Measurements from ENCODE around the gene SELENOO. TPM values are rescaled to one million over a fixed set of nuclear protein-coding genes. Genes with fewer than 3 reads are reported as not detected.

Gene SELENOO
- total RNA-seq, 1 experiment from 2014 or later = 27.4 TPM

DNA sequence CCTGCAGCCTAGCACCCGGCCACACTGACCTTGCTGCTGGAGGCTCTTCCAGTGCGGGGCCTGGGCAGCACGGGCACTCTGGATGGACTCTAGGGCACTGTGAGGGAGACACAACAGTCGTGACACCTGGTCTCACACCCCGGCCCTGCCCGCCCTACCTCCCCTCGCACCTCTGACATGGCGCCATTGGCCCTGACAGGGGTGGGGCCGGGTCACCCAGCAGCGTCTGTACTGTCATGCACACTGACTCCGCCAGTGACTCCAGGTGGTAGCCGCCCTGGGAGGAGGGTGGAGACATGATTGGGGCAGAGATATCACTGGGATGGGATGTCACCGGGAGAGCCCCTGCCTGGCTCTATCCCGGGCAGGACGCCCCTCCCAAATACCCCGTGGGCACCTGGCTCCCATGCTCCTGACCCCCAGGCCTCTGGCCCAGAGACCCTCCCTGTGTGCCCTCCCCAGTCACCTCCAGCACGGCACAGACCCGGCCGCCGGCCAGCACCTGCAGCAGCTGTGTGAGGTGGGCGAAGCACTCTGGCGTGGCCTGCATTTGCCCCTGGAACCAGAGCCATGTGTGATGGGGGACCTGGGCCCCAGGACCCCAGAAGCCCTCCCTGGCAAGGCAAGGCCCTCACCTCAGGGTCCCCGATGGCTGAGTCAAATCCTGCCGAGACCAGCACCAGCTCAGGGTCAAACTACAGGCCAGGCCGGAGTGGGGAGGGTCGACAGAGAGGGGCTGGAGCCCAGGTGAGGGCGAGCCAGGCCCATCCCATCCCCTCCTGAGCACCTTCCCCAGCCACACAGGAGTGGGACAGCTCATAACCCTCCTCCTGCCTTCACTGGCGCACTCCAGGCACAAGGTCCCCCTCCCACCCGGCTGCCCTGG, 47.6 kb downstream of the SELENOO start:
- no peak overlapping the region for H2AFZ ChIP-seq
- peaks cover 54% of the 10 kb centered on the region for H3K79me2 ChIP-seq (ENCODE audit: low read depth)
- no peak for DNase-seq
- TF ChIP-seq, protein P1, sequence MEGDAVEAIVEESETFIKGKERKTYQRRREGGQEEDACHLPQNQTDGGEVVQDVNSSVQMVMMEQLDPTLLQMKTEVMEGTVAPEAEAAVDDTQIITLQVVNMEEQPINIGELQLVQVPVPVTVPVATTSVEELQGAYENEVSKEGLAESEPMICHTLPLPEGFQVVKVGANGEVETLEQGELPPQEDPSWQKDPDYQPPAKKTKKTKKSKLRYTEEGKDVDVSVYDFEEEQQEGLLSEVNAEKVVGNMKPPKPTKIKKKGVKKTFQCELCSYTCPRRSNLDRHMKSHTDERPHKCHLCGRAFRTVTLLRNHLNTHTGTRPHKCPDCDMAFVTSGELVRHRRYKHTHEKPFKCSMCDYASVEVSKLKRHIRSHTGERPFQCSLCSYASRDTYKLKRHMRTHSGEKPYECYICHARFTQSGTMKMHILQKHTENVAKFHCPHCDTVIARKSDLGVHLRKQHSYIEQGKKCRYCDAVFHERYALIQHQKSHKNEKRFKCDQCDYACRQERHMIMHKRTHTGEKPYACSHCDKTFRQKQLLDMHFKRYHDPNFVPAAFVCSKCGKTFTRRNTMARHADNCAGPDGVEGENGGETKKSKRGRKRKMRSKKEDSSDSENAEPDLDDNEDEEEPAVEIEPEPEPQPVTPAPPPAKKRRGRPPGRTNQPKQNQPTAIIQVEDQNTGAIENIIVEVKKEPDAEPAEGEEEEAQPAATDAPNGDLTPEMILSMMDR (conservative IDR thresholded peaks at IDR 0.05) = no peak
- no peak for TF ChIP-seq EZH2 (IDR thresholded peaks at IDR 0.05; ENCODE audit: low read depth)
- H3K4me3 ChIP-seq = no peak overlapping the region
- no peaks in the 10 kb centered on the region for H3K9me2 ChIP-seq (ENCODE audit: insufficient read depth)
- H3K36me3 ChIP-seq (ENCODE audit: low read depth) = 0 out of 2 replicates have a peak, but pooled peaks cover 18% of the 10 kb centered on the region
- peaks cover 50% of the 10 kb centered on the region for H4K20me1 ChIP-seq (ENCODE audit: insufficient read depth)
- H3K27me3 ChIP-seq (ENCODE audit: insufficient read depth, low read depth) = no peaks in the 10 kb centered on the region
- H3F3A ChIP-seq (ENCODE audit: insufficient read depth, low read depth) = peaks cover 63% of the 10 kb centered on the region
- H3K4me2 ChIP-seq = no peak overlapping the region
- ChIA-PET POLR2A (ENCODE audit: unreplicated experiment) (no interaction called here), CTCF (interaction anchor here (0.6 kb wide), 2 partner anchors 33 to 41 kb away, joined by 3 to 4 read pairs; no protein-coding TSS in a partner anchor)
- H3K4me1 ChIP-seq (replicated peaks; ENCODE audit: insufficient read depth) = peaks cover 26% of the 10 kb centered on the region
- no peak overlapping the region for H3K27ac ChIP-seq
- no TSS peak for BruUV-seq (replicated peaks)
- H3K9me3 ChIP-seq (ENCODE audit: insufficient read depth, low read depth) = no peaks in the 10 kb centered on the region
- intact Hi-C loops (cut with micrococcal nuclease; ENCODE audit: unreplicated experiment) = no loop called here

- peaks cover 43% of the 10 kb centered on the region for H3K79me2 ChIP-seq (ENCODE audit: low read depth)
- POLR2A ChIA-PET (ENCODE audit: unreplicated experiment) = no interaction called here
These were observed 48.8 kb downstream of the SELENOO start for GRCh38 chr22:50249341-50250248.

More at GRCh38 chr22:50249341-50250248, 48.8 kb downstream of the SELENOO start:
- intact Hi-C loops (cut with micrococcal nuclease; ENCODE audit: unreplicated experiment) = loop anchor here (5.0 kb wide), 1 partner anchor 373 kb away; no protein-coding TSS in a partner anchor
- peaks cover 42% of the 10 kb centered on the region for H4K20me1 ChIP-seq (ENCODE audit: insufficient read depth)
- H3K36me3 ChIP-seq (ENCODE audit: low read depth) = 0 out of 2 replicates have a peak, but pooled peaks cover 18% of the 10 kb centered on the region
- CTCF ChIA-PET = interaction anchor here (0.7 kb wide), 1 partner anchor 323 kb away, joined by 12 read pairs; no protein-coding TSS in a partner anchor
- H3K4me1 ChIP-seq (replicated peaks; ENCODE audit: insufficient read depth) = peaks cover 26% of the 10 kb centered on the region
- no peaks in the 10 kb centered on the region for H3K27me3 ChIP-seq (ENCODE audit: insufficient read depth, low read depth)
- H3K9me2 ChIP-seq (ENCODE audit: insufficient read depth) = no peaks in the 10 kb centered on the region
- peak overlapping the region; percentile 84 for H3K4me3 ChIP-seq
- H3K9me3 ChIP-seq (ENCODE audit: insufficient read depth, low read depth) = no peaks in the 10 kb centered on the region
- no peak for TF ChIP-seq EZH2 (IDR thresholded peaks at IDR 0.05; ENCODE audit: low read depth)
- TF ChIP-seq, protein P1 (conservative IDR thresholded peaks at IDR 0.05) = no peak
- H3K4me2 ChIP-seq = peak overlapping the region; percentile 92
- H3K27ac ChIP-seq = no peak overlapping the region
- H3F3A ChIP-seq (ENCODE audit: insufficient read depth, low read depth) = peaks cover 68% of the 10 kb centered on the region
- no peak for DNase-seq
- no TSS peak for BruUV-seq (replicated peaks)
- no peak overlapping the region for H2AFZ ChIP-seq

Measured in PC-9 (cell line).